Fibroblast of villous mesenchyme (primary cell): ENCODE data around the gene ZBTB34. TPM values are rescaled to one million over a fixed set of nuclear protein-coding genes. Genes with fewer than 3 reads are reported as not detected.

ENCODE experiments used
- DNase-seq: peaks from one replicate; pipeline ENCODE4 v3.0.0-alpha.2; 2010; ENCODE audit warnings: low read depth
- H3K4me3 ChIP-seq: 2 replicates; pipeline ENCODE4 v1.5.1; 2011; ENCODE audit warnings: low read depth, mild to moderate bottlenecking, low read length
- total RNA-seq: library from RNA; depleted of rRNA; stranded (reverse); fragments of >200 nt; gene quantifications from 2 replicates; pipeline ENCODE4 v1.2.3, GENCODE V29; 2012
- TF ChIP-seq, protein P1 (sequence below): IDR thresholded peaks from 2 replicates; pipeline ENCODE4 v1.5.1; 2012; ENCODE audit warnings: low read depth, mild to moderate bottlenecking, low read length; ENCODE audit not compliant: insufficient read depth

ZBTB34 gene
- total RNA-seq, 1 donor, result 6.9 TPM

DNA sequence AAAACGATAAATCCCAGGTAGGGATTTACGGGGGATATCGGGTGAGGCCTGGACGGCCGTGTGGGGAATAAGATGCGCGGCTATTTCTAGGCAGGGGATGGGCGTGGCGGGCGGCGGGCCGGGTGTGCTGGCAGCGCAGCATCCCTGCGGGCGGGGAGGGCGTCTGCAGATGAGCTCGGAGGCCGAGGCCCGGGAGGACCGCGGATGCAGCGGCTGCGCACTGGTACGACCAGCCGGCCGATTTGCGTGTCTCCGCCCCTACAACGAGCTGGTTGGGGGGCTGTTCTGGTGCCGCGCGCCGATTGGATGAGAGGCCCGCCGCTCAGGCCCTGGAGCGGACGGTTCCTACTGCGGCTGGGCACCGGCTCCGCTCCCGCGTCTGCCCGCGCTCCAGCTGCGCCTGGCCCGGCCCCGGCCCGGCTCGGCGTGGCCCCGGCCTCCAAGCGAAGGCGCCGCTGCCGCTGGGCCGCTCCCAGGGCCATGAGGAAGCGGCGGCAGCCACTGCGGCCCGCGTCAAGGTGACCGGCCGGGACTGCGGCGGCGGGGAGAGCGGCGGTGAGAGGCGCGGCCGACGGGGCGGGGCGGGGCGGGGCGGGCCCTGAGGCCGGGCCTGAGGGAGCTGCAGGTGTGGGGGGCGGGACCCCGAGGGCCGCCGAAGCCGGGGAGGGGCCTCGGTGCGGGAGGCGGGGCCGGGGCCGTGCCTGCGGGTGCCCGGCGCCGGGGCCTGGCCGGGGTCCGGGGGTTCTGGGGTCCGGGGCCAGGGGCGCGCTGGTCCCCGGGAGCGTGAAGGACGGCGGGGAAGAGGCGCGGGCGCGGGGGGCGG is 54.2 kb downstream of the ZBTB34 start, which contains the start of gene RALGPS1:
Gene RALGPS1 (plus strand): TSS at position 325 of the 823 bp plus-strand sequence. CDS start 47,508 bp downstream, outside the sequence.
- peak; percentile 95 for DNase-seq
- H3K4me3 ChIP-seq, result peak within 1 kb of the TSS; percentile 43
- TF ChIP-seq, protein P1, sequence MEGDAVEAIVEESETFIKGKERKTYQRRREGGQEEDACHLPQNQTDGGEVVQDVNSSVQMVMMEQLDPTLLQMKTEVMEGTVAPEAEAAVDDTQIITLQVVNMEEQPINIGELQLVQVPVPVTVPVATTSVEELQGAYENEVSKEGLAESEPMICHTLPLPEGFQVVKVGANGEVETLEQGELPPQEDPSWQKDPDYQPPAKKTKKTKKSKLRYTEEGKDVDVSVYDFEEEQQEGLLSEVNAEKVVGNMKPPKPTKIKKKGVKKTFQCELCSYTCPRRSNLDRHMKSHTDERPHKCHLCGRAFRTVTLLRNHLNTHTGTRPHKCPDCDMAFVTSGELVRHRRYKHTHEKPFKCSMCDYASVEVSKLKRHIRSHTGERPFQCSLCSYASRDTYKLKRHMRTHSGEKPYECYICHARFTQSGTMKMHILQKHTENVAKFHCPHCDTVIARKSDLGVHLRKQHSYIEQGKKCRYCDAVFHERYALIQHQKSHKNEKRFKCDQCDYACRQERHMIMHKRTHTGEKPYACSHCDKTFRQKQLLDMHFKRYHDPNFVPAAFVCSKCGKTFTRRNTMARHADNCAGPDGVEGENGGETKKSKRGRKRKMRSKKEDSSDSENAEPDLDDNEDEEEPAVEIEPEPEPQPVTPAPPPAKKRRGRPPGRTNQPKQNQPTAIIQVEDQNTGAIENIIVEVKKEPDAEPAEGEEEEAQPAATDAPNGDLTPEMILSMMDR, result no peak

- TF ChIP-seq, protein P1, result no peak
- H3K4me3 ChIP-seq, result no peak overlapping the region
- DNase-seq, result no peak
Observed at GRCh38 chr9:126915281-126915816, 54.9 kb downstream of the ZBTB34 start.

- no peak overlapping the region for H3K4me3 ChIP-seq
- TF ChIP-seq, protein P1, result no peak
- no peak for DNase-seq
Observed at GRCh38 chr9:126915846-126916543, 55.6 kb downstream of the ZBTB34 start.

- no peak for DNase-seq
- TF ChIP-seq, protein P1, result no peak
- no peak overlapping the region for H3K4me3 ChIP-seq
Observed at GRCh38 chr9:126916909-126917308, 56.5 kb downstream of the ZBTB34 start.

GRCh38 chr9:126919193-126919592 is 58.8 kb downstream of the ZBTB34 start:
- no peak for DNase-seq
- H3K4me3 ChIP-seq, result no peak overlapping the region
- TF ChIP-seq, protein P1, result no peak

- TF ChIP-seq, protein P1, result no peak
- no peak for DNase-seq
- no peak overlapping the region for H3K4me3 ChIP-seq
Observed at GRCh38 chr9:126925876-126926275, 65.4 kb downstream of the ZBTB34 start.
